GM10248 (cell line): Measurements from ENCODE around the gene LAPTM5.
"Not testable (repeated sequence)": the region's sequence is repeated elsewhere in the genome, so short reads cannot be mapped to it uniquely, and the experiment has no call there.

ENCODE experiments used
- CTCF ChIA-PET: fragments of 300-600 bp; sonication (Branson Sonifier 250); formaldehyde crosslinking; extraction: SDS; loops from one replicate; lab custom pipeline; 2021; ENCODE audit warnings: antibody characterized with exemption; lab: Yijun Ruan, JAX
- POLR2A ChIA-PET: fragments of 350-650 bp; sonication (Branson Sonifier 250); formaldehyde crosslinking; extraction: SDS; loops from one replicate; lab custom pipeline; 2020; ENCODE audit warnings: antibody characterized with exemption; lab: Yijun Ruan, JAX
- DNase-seq: peaks from one replicate; pipeline ENCODE4 v3.0.0; 2012; ENCODE audit errors: extremely low spot score
- TF ChIP-seq, protein P1 (sequence below): IDR thresholded peaks from 2 replicates; pipeline ENCODE4 v1.5.1; 2012; ENCODE audit warnings: mild to moderate bottlenecking, low read depth; ENCODE audit errors: extremely low read depth, missing control alignments, control extremely low read depth

LAPTM5 gene

DNA sequence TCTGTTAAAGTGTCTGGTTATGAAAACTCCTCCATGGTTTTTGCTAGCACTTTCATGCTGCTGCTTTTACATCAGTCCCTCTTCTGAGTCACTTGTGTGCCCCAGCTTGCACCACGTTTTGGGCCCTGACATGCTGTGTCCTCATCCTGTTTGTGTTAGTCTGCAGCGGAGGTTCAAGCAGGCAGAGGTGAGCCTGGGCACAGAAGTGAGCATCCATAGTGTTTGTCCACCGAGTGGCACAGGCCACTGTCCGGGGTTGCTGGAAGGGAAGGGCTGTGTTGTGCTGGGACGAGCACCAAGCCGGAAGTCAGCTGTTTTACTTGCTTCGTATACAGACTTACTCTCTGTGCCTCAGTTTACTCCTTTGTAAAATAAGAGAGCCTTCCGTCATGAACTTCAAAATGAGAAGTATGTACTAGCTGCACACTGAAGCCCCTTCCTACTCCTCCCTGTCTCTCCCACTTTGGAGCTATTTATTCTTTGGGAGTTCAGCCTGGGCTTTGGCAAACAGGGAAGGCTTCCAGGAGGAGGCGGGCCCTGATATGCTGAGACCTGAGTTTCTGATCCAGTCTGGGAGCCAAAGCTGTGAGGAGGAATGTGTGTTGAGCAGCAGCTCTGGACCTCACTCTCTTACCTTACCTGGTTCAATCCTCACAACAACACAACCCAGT is 10.7 kb upstream of the LAPTM5 start:
- TF ChIP-seq, protein P1, sequence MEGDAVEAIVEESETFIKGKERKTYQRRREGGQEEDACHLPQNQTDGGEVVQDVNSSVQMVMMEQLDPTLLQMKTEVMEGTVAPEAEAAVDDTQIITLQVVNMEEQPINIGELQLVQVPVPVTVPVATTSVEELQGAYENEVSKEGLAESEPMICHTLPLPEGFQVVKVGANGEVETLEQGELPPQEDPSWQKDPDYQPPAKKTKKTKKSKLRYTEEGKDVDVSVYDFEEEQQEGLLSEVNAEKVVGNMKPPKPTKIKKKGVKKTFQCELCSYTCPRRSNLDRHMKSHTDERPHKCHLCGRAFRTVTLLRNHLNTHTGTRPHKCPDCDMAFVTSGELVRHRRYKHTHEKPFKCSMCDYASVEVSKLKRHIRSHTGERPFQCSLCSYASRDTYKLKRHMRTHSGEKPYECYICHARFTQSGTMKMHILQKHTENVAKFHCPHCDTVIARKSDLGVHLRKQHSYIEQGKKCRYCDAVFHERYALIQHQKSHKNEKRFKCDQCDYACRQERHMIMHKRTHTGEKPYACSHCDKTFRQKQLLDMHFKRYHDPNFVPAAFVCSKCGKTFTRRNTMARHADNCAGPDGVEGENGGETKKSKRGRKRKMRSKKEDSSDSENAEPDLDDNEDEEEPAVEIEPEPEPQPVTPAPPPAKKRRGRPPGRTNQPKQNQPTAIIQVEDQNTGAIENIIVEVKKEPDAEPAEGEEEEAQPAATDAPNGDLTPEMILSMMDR = no peak
- CTCF ChIA-PET = interaction anchor here (0.8 to 22.9 kb wide), 8 partner anchors 9 to 161 kb away, joined by 3 to 449 read pairs (median 5); partner anchors contain the start of gene LAPTM5
- DNase-seq = no peak
- POLR2A ChIA-PET = interaction anchor here (0.7 to 1.6 kb wide), 3 partner anchors 10 to 23 kb away, joined by 3 to 7 read pairs (median 3); partner anchors contain the start of gene LAPTM5

DNA sequence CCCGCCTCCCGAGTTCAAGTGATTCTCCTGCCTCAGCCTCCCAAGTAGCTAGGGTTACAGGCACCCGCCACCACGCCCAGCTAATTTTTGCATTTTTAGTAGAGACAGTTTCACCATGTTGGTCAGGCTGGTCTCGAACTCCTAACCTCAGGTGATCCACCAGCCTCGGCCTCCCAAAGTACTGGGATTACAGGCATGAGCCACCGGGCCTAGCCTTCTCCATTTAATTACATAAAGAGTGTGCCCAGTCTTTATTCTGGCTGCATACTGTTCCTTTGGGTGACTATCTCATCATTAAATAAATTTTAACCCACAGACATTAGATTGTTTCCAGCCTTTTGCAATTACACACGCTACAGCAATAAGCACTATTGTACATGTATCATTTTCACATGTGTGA is 9.4 kb upstream of the LAPTM5 start:
- ChIA-PET POLR2A (interaction anchor here (2.3 to 4.2 kb wide), 2 partner anchors 13 kb away, joined by 7 to 19 read pairs; no protein-coding TSS in a partner anchor), CTCF (interaction anchor here (1.8 to 22.9 kb wide), 4 partner anchors 9 to 48 kb away, joined by 5 to 449 read pairs (median 94); partner anchors contain the start of gene LAPTM5)
- not testable (repeated sequence) for DNase-seq

DNA sequence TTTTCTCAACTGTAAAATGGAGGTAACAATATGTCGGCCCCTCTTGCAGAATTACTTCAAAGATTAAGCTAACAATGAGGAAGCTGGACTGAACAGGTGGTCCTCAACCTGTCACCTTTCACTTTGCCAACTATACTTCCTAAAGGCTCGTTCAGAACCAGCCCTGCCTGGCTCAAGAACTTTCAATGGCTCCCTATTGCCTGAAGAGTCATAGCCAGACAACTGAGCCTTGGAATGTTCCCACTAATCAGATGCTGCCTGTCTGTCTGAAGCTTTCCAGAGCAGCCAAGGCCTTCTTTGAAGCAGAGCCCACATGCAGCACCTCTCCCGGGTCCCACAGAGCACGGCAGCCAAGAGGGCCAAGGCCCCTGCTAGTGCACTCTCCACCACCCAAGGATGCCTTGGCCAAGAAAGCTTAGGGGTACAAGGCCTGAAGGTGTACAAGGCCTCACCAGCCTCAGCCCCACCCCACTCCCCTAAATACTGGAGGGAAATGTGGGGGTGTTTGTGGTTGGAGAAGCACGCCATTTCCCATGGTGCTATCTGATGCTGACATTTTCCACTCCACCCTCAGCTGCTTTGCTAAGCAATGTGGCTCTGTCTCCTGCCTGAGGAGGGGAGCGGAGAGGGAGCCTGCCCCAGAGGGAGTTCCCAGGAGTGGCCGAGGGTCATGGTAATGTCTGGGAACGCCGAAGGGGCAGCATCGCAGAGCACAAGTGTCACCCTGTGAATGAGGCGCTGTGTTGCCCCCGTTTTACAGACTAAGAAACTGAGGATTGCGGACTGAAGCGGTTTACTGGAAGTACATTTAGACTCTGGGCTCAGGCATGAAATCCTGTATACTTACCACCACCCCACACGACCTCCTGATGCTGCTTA is 8.2 kb upstream of the LAPTM5 start:
- CTCF ChIA-PET = interaction anchor here (1.0 to 22.9 kb wide), 6 partner anchors 8 to 47 kb away, joined by 3 to 449 read pairs (median 15); partner anchors contain the start of gene LAPTM5

DNA sequence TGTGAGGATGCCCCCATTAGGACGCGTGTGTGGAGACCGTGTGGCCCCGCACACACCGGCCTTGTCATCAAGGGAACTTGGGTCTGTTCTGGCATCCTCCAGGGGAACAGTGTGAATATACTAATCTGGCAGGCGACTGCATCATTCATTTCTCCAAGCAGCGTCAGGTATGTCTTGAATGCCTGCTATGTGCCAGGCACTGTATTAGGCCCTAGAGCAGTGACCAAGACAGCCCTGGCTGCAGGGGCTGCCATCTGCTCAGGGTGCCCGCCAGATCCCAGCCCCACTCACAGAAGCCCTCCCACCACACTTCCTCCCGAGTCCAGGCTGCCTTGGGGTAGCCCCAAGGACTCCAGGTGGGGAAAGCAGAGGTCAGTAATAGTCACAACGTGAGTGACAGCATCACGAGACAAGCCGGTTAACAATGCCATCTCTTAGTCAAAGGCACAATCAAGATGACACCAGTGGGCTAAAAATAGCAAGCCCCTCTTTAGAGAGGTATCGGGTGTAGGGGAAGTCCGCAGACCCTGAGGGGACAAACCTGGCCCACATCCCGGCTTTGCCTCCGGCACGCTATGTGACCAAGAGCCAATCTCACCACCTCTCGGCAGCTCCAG is 7.5 kb upstream of the LAPTM5 start:
- TF ChIP-seq, protein P1 = no peak
- DNase-seq = peak; percentile 71
- ChIA-PET CTCF (interaction anchor here (1.0 to 22.9 kb wide), 6 partner anchors 7 to 46 kb away, joined by 3 to 449 read pairs (median 15); partner anchors contain the start of gene LAPTM5), POLR2A (interaction anchor here (1.5 to 4.2 kb wide), 3 partner anchors 11 to 14 kb away, joined by 7 to 19 read pairs (median 8); no protein-coding TSS in a partner anchor)

More for the DNA sequence above, 8.2 kb upstream of the LAPTM5 start:
- POLR2A ChIA-PET = interaction anchor here (1.5 to 4.2 kb wide), 3 partner anchors 11 to 15 kb away, joined by 7 to 19 read pairs (median 8); no protein-coding TSS in a partner anchor
- DNase-seq = no peak
- TF ChIP-seq, protein P1 = no peak

DNA sequence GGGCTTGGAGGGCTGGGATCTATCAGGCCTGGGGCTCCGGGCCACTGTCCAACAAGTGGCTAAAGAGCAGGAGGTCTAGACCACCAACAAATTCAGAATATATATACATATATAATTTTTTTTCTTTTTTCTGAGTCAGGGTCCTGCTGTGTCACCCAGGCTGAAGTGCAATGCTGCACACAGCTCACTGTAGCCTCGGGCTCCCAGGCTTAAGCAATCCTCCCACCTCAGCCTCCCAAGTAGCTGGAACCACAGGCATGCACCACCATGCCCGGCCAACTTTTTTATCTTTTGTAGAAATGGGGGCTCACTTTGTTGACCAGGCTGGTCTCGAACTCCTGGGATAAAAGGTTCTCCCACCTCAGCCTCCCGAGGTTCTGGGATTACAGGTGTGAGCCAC is 6.8 kb upstream of the LAPTM5 start:
- ChIA-PET CTCF (interaction anchor here (5.0 to 22.9 kb wide), 3 partner anchors 13 to 45 kb away, joined by 34 to 449 read pairs (median 162); no protein-coding TSS in a partner anchor), POLR2A (interaction anchor here (4.2 kb wide), 1 partner anchor 10 kb away, joined by 19 read pairs; no protein-coding TSS in a partner anchor)
- TF ChIP-seq, protein P1 = no peak
- DNase-seq = no peak

DNA sequence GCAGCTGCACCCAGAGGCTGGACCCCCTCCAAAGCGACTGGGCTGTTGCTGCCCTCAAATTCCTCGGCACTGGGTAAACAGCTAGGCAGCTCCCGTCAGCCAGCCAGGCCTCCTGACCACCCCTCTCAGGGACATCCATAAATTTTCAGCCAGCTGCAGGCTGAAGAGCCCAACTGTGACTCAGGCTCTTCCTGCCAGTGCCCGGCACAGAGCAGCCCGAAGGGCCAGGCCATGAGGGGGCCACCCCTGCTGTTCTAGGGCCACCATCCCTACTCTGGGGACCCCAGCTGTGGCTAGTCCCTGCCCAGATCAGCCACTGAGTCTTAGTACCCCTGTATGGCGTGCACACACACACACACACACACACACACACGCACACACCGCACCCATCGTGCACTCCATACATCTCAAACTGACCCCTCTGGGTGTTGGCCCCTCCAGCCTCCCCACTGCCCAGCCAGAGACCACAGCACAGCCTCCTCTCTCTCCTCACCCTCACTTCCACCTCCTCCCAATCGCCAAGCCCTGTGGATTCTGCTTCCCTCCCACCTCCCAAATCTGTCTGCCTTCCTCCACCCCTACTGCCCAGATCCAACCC is 6.2 kb upstream of the LAPTM5 start:
- POLR2A ChIA-PET = interaction anchor here (1.0 to 4.2 kb wide), 3 partner anchors 9 to 20 kb away, joined by 5 to 19 read pairs (median 9); no protein-coding TSS in a partner anchor
- no peak for DNase-seq
- CTCF ChIA-PET = interaction anchor here (5.0 to 22.9 kb wide), 3 partner anchors 14 to 44 kb away, joined by 34 to 449 read pairs (median 162); no protein-coding TSS in a partner anchor
- TF ChIP-seq, protein P1 = no peak
